ENCODE data around the gene CLRN1. TPM values are rescaled to one million over a fixed set of nuclear protein-coding genes. Genes with fewer than 3 reads are reported as not detected.

Gene CLRN1
- total RNA-seq, 2 donors from 2014 or later, result not detected

GRCh38 chr3:150958683-150959082 is 13.8 kb downstream of the CLRN1 start:
- Histone ChIP-seq H3K27me3 (ENCODE audit: control insufficient read depth, insufficient read depth, low read length, poor library complexity, severe bottlenecking) (no peaks in the 10 kb centered on the region), H3K4me1 (ENCODE audit: control insufficient read depth, insufficient read depth, low read length) (no peaks in the 10 kb centered on the region), H3K27ac (ENCODE audit: low read depth, low read length) (no peak overlapping the region), H3K9ac (ENCODE audit: extremely low read depth, low read length, poor library complexity, severe bottlenecking) (no peak overlapping the region), H3K36me3 (ENCODE audit: control insufficient read depth, insufficient read depth, low read length) (no peaks in the 10 kb centered on the region), H3K4me3 (ENCODE audit: low read length) (no peak overlapping the region), H3K9me3 (ENCODE audit: control insufficient read depth, low read length) (no peaks in the 10 kb centered on the region)
- Mint-ChIP-seq H3K4me3 (no peak overlapping the region), H3K27ac (no peak overlapping the region), H3K27me3 (ENCODE audit: insufficient read depth) (no peaks in the 10 kb centered on the region), H3K9me3 (no peaks in the 10 kb centered on the region), H3K36me3 (ENCODE audit: low read depth) (no peaks in the 10 kb centered on the region), H3K4me1 (no peaks in the 10 kb centered on the region)
- WGBS, 2 experiments (ENCODE audit: insufficient coverage in 1 of 2, insufficient read length in 1 of 2), result 93% methylated on average over 3 of the region's 3 CpGs
- DNase-seq, result no peak
- no peak for TF ChIP-seq CTCF (conservative IDR thresholded peaks at IDR 0.05)

- no peaks in the 10 kb centered on the region for H3K36me3 Mint-ChIP-seq (ENCODE audit: low read depth)
- H3K9ac ChIP-seq (ENCODE audit: extremely low read depth, low read length, poor library complexity, severe bottlenecking), result no peak overlapping the region
- H3K27me3 Mint-ChIP-seq (ENCODE audit: insufficient read depth), result no peaks in the 10 kb centered on the region
- no peak overlapping the region for H3K27ac ChIP-seq (ENCODE audit: low read depth, low read length)
- no peak overlapping the region for H3K4me3 ChIP-seq (ENCODE audit: low read length)
- H3K9me3 Mint-ChIP-seq, result no peaks in the 10 kb centered on the region
- H3K4me3 Mint-ChIP-seq, result no peak overlapping the region
- no peaks in the 10 kb centered on the region for H3K27me3 ChIP-seq (ENCODE audit: control insufficient read depth, insufficient read depth, low read length, poor library complexity, severe bottlenecking)
- H3K4me1 Mint-ChIP-seq, result no peaks in the 10 kb centered on the region
- no peaks in the 10 kb centered on the region for H3K4me1 ChIP-seq (ENCODE audit: control insufficient read depth, insufficient read depth, low read length)
- TF ChIP-seq CTCF (conservative IDR thresholded peaks at IDR 0.05), result no peak
- no peaks in the 10 kb centered on the region for H3K36me3 ChIP-seq (ENCODE audit: control insufficient read depth, insufficient read depth, low read length)
- H3K27ac Mint-ChIP-seq, result no peak overlapping the region
- DNase-seq, result no peak
- no peaks in the 10 kb centered on the region for H3K9me3 ChIP-seq (ENCODE audit: control insufficient read depth, low read length)
- WGBS, 2 experiments (ENCODE audit: insufficient coverage in 1 of 2, insufficient read length in 1 of 2), result 68 to 77% methylated on average over 3 to 6 of the region's 6 CpGs
These were observed 16.2 kb downstream of the CLRN1 start for GRCh38 chr3:150956376-150956775.

- Histone ChIP-seq H3K36me3 (ENCODE audit: control insufficient read depth, insufficient read depth, low read length) (no peaks in the 10 kb centered on the region), H3K9me3 (ENCODE audit: control insufficient read depth, low read length) (no peaks in the 10 kb centered on the region), H3K27ac (ENCODE audit: low read depth, low read length) (no peak overlapping the region), H3K4me3 (ENCODE audit: low read length) (no peak overlapping the region), H3K4me1 (ENCODE audit: control insufficient read depth, insufficient read depth, low read length) (no peaks in the 10 kb centered on the region), H3K27me3 (ENCODE audit: control insufficient read depth, insufficient read depth, low read length, poor library complexity, severe bottlenecking) (no peaks in the 10 kb centered on the region), H3K9ac (ENCODE audit: extremely low read depth, low read length, poor library complexity, severe bottlenecking) (no peak overlapping the region)
- no peaks in the 10 kb centered on the region for H3K9me3 Mint-ChIP-seq
- no peak overlapping the region for H3K4me3 Mint-ChIP-seq
- H3K27me3 Mint-ChIP-seq (ENCODE audit: insufficient read depth), result no peaks in the 10 kb centered on the region
- no peak for DNase-seq
- H3K27ac Mint-ChIP-seq, result no peak overlapping the region
- WGBS, 2 experiments (ENCODE audit: insufficient coverage in 1 of 2, insufficient read length in 1 of 2), result 91 to 93% methylated on average over 10 to 13 of the region's 13 CpGs
- no peaks in the 10 kb centered on the region for H3K36me3 Mint-ChIP-seq (ENCODE audit: low read depth)
- no peak for TF ChIP-seq CTCF (conservative IDR thresholded peaks at IDR 0.05)
- H3K4me1 Mint-ChIP-seq, result no peaks in the 10 kb centered on the region
These were observed 20.6 kb downstream of the CLRN1 start for GRCh38 chr3:150951923-150952322.
